GM12878 (cell line): ENCODE results near the gene RBM15B. TPM values are rescaled to one million over a fixed set of nuclear protein-coding genes. Genes with fewer than 3 reads are reported as not detected.

ENCODE experiments used
- ATAC-seq: fragments of 200-7000 bp; cut with Tn5 transposase; 3 replicates; pipeline ENCODE4 v1.9.1; 2020; ENCODE audit warnings: mild to moderate bottlenecking, moderate library complexity
- BruUV-seq: library from RNA; stranded (reverse); fragments of 400-500 nt; replicated peaks from 2 replicates; lab custom pipeline; 2021; lab: Mats Ljungman, UMichigan
- CTCF ChIA-PET: fragments of 300-600 bp; sonication (Branson Sonifier 250); formaldehyde crosslinking; extraction: SDS; loops from one replicate; lab custom pipeline; 2021; ENCODE audit warnings: inconsistent platforms; lab: Yijun Ruan, JAX
- POLR2A ChIA-PET: fragments of 350-600 bp; formaldehyde crosslinking; extraction: SDS; loops from one replicate; lab custom pipeline; 2021; ENCODE audit warnings: inconsistent platforms; lab: Charles Lee
- RAD21 ChIA-PET: fragments of 300-600 bp; sonication (Branson Sonifier 250); formaldehyde crosslinking; loops from one replicate; lab custom pipeline; 2023; ENCODE audit warnings: antibody characterized with exemption; ENCODE audit not compliant: unreplicated experiment; lab: Charles Lee
- SMC1A ChIA-PET: fragments of 300-600 bp; sonication (Branson Sonifier 250); formaldehyde crosslinking; loops from one replicate; lab custom pipeline; 2023; ENCODE audit not compliant: unreplicated experiment, uncharacterized antibody; lab: Charles Lee
- DNase-seq: peaks from one replicate; pipeline ENCODE4 v3.0.0-alpha.2; 2011; ENCODE audit warnings: low read depth, low spot score
- FAIRE-seq: peaks from 3 replicates; lab custom pipeline; 2011; peaks lifted over from hg19 to GRCh38; lab: Jason Lieb, UNC
- H2AFZ ChIP-seq: 2 replicates; pipeline ENCODE4 v1.6.0; 2011; ENCODE audit warnings: low read depth, low read length, control low read depth; ENCODE audit not compliant: control insufficient read depth
- H3K27ac ChIP-seq: 2 replicates; pipeline ENCODE4 v1.5.1; 2011; ENCODE audit warnings: control low read depth; ENCODE audit not compliant: control insufficient read depth, insufficient read depth
- H3K27me3 ChIP-seq, 2 experiments: replicated peaks in 1 of 2; 2 replicates each; pipeline versions ENCODE4 v1.6.0 to v1.6.1; 2011; ENCODE audit warnings: low read length in 1 of 2; ENCODE audit not compliant: control insufficient read depth in 2 of 2, insufficient read depth in 2 of 2
- H3K36me3 ChIP-seq, 2 experiments: 2 replicates each; pipeline ENCODE4 v1.5.1; 2011; ENCODE audit warnings: low read length in 1 of 2; ENCODE audit not compliant: control insufficient read depth in 2 of 2, insufficient read depth in 2 of 2
- H3K4me1 ChIP-seq: 2 replicates; pipeline ENCODE4 v1.6.1; 2011; ENCODE audit warnings: mild to moderate bottlenecking, low read length, moderate library complexity, mixed read lengths; ENCODE audit not compliant: control insufficient read depth, insufficient read depth
- H3K4me2 ChIP-seq: 2 replicates; pipeline ENCODE4 v1.6.0; 2011; ENCODE audit warnings: control low read depth; ENCODE audit not compliant: control insufficient read depth, insufficient read depth
- H3K4me3 ChIP-seq: fragments of 200-600 bp; sonication (generic); 2 replicates; pipeline ENCODE4 v1.5.1; 2016
- H3K79me2 ChIP-seq: 2 replicates; pipeline ENCODE4 v1.6.0; 2011; ENCODE audit warnings: low read length; ENCODE audit not compliant: control insufficient read depth, insufficient read depth
- H3K9ac ChIP-seq: 2 replicates; pipeline ENCODE4 v1.8.0; 2011; ENCODE audit warnings: low read length, control low read depth, mixed read lengths; ENCODE audit not compliant: control insufficient read depth, insufficient read depth
- H3K9me3 ChIP-seq: replicated peaks from 3 replicates; pipeline ENCODE4 v1.5.1; 2011; ENCODE audit warnings: mild to moderate bottlenecking, low read length; ENCODE audit not compliant: control insufficient read depth, insufficient read depth
- H4K20me1 ChIP-seq: 2 replicates; pipeline ENCODE4 v1.6.0; 2011; ENCODE audit not compliant: control insufficient read depth, insufficient read depth
- CHD2 ChIP-seq: IDR thresholded peaks from 2 replicates; pipeline ENCODE4 v1.6.1; 2011; ENCODE audit warnings: low read depth, low read length, improper control_type of control experiment, borderline replicate concordance
- CREB1 ChIP-seq: IDR thresholded peaks from 2 replicates; pipeline ENCODE4 v1.6.1; 2012; ENCODE audit warnings: low read depth, mild to moderate bottlenecking, inconsistent platforms
- CREM ChIP-seq: IDR thresholded peaks from 2 replicates; pipeline ENCODE4 v1.6.1; 2014; ENCODE audit warnings: antibody characterized with exemption, low read depth
- EED ChIP-seq: sonication (generic); IDR thresholded peaks from 2 replicates; pipeline ENCODE4 v1.6.1; 2016; ENCODE audit warnings: antibody characterized with exemption, low read depth
- FOXM1 ChIP-seq: IDR thresholded peaks from 2 replicates; pipeline ENCODE4 v1.6.1; 2012; ENCODE audit warnings: low read depth, mild to moderate bottlenecking, inconsistent platforms, low read length, moderate library complexity
- JUND ChIP-seq: IDR thresholded peaks from 2 replicates; pipeline ENCODE4 v1.6.1; 2012; ENCODE audit warnings: low read depth, mild to moderate bottlenecking, low read length, improper control_type of control experiment, moderate library complexity
- NR2C1 ChIP-seq: fragments of 450-650 bp; IDR thresholded peaks from 2 replicates; pipeline ENCODE4 v1.6.1; 2017; ENCODE audit warnings: antibody characterized with exemption, mild to moderate bottlenecking, moderate library complexity
- PAX8 ChIP-seq: fragments of 450-650 bp; IDR thresholded peaks from 2 replicates; pipeline ENCODE4 v1.6.1; 2017; ENCODE audit warnings: mild to moderate bottlenecking, moderate library complexity
- WRNIP1 ChIP-seq: IDR thresholded peaks from 2 replicates; pipeline ENCODE4 v1.6.1; 2011; ENCODE audit warnings: low read depth, low read length, improper control_type of control experiment, borderline replicate concordance
- WGBS: methylation state at CpG from one replicate; pipeline ENCODE4 v1.1.6; 2016; ENCODE audit warnings: low lambda C conversion rate; ENCODE audit not compliant: insufficient replicate concordance, insufficient coverage; ENCODE audit errors: missing lambda C conversion rate; 5-methylcytosine and 5-hydroxymethylcytosine counted together
- in situ Hi-C: fragments of 300-500 bp; cut with MboI; formaldehyde crosslinking; loops from 9 replicates; pipeline ENCODE4 v1.14.3; 2018; ENCODE audit warnings: mixed read lengths
- intact Hi-C: fragments of 100-400 bp; cut with micrococcal nuclease; formaldehyde crosslinking; loops from one replicate; pipeline ENCODE4 v1.14.2; 2022; ENCODE audit not compliant: unreplicated experiment
- polyA plus RNA-seq, 11 experiments: library from polyadenylated mRNA; depleted of rRNA in 4 of 11; unstranded in 6 of 11; stranded (reverse) in 5 of 11; fragments of >200 nt; fragmentation: Nextera tagmentation in 4 of 11; fragmentation: Illumina TruSeq in 1 of 11; extraction: Ambion mirVana in 4 of 11; extraction: Trizol in 1 of 11; gene quantifications; 1 replicate in 1 of 11; 2 replicates in 10 of 11; pipeline versions ENCODE4 v1.2.1 to v1.2.3, GENCODE V29; 2011 to 2016; ENCODE audit warnings: inconsistent platforms in 2 of 11, missing spikeins in 2 of 11, low read depth in 1 of 11
- total RNA-seq, 4 experiments: library from RNA; depleted of rRNA in 3 of 4; stranded (reverse); fragments of >200 nt in 3 of 4; fragmentation: Illumina TruSeq in 1 of 4; extraction: Trizol in 1 of 4; gene quantifications; 2 replicates each; pipeline versions ENCODE4 v1.2.1 to v1.2.3, GENCODE V29; 2013 to 2021
- TF ChIP-seq, protein P1 (sequence below): fragments of 450-650 bp; IDR thresholded peaks from 2 replicates; pipeline ENCODE4 v1.6.1; 2014; ENCODE audit warnings: mild to moderate bottlenecking
- TF ChIP-seq, protein P2 (sequence below): fragments of 450-650 bp; IDR thresholded peaks from 2 replicates; pipeline ENCODE4 v1.6.1; 2017; ENCODE audit warnings: mild to moderate bottlenecking, low read depth, inconsistent platforms; ENCODE audit not compliant: poor library complexity, severe bottlenecking
- TF ChIP-seq, protein P3 (sequence below): IDR thresholded peaks from 2 replicates; pipeline ENCODE4 v1.6.1; 2011; ENCODE audit warnings: low read depth, low read length, improper control_type of control experiment, borderline replicate concordance
- TF ChIP-seq, protein P4 (sequence below): fragments of 450-650 bp; IDR thresholded peaks from 2 replicates; pipeline ENCODE4 v1.6.1; 2017; ENCODE audit warnings: antibody characterized with exemption, mild to moderate bottlenecking, moderate library complexity

Gene RBM15B
- total and polyA plus RNA-seq, 10 of the 15 experiments (the other 5 are each of a cell fraction or from before 2014, with no cell fraction given) = 2.4 to 34.5 (median 19.1) TPM

DNA sequence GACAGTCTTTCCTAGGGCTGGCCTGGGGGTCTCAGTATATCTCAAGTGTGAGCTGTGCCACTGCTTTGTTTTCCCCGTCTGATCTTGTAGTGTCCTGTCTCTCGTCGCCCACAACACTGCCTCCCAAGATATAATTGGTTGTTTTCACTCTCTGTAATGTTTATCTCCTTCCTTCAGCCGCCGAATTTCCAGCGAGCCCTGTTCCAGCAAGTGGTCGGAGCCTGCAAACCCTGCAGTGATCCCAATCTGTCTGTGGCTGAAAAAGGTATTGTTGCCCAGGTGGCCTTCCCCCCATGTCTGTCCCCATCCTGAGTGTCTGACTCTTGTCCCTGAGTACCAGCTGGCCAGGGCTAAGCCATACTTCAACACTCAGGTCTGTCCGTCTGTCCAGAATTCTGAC, 15.5 kb upstream of the RBM15B start (continued):
- TF ChIP-seq, protein P1, sequence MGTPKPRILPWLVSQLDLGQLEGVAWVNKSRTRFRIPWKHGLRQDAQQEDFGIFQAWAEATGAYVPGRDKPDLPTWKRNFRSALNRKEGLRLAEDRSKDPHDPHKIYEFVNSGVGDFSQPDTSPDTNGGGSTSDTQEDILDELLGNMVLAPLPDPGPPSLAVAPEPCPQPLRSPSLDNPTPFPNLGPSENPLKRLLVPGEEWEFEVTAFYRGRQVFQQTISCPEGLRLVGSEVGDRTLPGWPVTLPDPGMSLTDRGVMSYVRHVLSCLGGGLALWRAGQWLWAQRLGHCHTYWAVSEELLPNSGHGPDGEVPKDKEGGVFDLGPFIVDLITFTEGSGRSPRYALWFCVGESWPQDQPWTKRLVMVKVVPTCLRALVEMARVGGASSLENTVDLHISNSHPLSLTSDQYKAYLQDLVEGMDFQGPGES = no peak
- TF ChIP-seq, protein P2, sequence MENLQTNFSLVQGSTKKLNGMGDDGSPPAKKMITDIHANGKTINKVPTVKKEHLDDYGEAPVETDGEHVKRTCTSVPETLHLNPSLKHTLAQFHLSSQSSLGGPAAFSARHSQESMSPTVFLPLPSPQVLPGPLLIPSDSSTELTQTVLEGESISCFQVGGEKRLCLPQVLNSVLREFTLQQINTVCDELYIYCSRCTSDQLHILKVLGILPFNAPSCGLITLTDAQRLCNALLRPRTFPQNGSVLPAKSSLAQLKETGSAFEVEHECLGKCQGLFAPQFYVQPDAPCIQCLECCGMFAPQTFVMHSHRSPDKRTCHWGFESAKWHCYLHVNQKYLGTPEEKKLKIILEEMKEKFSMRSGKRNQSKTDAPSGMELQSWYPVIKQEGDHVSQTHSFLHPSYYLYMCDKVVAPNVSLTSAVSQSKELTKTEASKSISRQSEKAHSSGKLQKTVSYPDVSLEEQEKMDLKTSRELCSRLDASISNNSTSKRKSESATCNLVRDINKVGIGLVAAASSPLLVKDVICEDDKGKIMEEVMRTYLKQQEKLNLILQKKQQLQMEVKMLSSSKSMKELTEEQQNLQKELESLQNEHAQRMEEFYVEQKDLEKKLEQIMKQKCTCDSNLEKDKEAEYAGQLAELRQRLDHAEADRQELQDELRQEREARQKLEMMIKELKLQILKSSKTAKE = no peak
- TF ChIP-seq CHD2 = no peak

DNA sequence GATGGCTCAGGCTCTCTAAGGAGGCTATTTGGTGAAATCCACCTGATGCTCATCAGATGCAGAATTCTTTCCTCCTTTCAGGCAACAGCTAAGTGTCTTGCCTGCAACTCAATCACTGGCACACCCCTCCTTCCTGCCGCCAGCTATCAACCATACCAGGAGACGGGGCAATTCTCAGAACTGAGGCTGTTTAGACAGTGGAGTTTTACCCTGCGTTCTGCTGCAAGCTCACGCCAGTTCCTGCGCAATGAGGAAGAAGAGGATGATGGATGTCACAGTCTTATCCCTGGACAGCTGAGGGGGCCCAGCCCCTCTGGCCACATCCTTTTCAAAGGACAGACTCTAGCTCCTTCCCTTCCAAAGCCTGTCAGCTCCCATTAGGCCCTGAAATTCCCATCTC, 13.0 kb upstream of the RBM15B start:
- intact Hi-C loops (no loop called here), in situ Hi-C loops (loop anchor here (5.0 kb wide), 2 partner anchors 411 to 761 kb away; partner anchors contain the start of gene MAPKAPK3)
- H2AFZ ChIP-seq = no peak overlapping the region
- H3K4me1 ChIP-seq = peaks cover 1% of the 10 kb centered on the region
- ChIA-PET POLR2A (no interaction called here), RAD21 (no interaction called here), SMC1A (interaction anchor here (1.2 to 1.4 kb wide), 2 partner anchors 9 to 762 kb away, joined by 3 to 4 read pairs; no protein-coding TSS in a partner anchor), CTCF (interaction anchor here (2.6 kb wide), 1 partner anchor 11 kb away, joined by 13 read pairs; no protein-coding TSS in a partner anchor)
- no peaks in the 10 kb centered on the region for H3K36me3 ChIP-seq
- no peak for ATAC-seq
- no peak overlapping the region for H3K9ac ChIP-seq
- no peak overlapping the region for H3K4me3 ChIP-seq
- H4K20me1 ChIP-seq = no peaks in the 10 kb centered on the region
- no TSS peak for BruUV-seq
- no peaks in the 10 kb centered on the region for H3K9me3 ChIP-seq
- H3K27me3 ChIP-seq = no peaks in the 10 kb centered on the region; a peak in 1 of 4 replicates
- no peak for FAIRE-seq
- 79% methylated on average over 5 of the region's 5 CpGs for WGBS
- no peak for DNase-seq
- peaks cover under 1% of the 10 kb centered on the region for H3K79me2 ChIP-seq
- H3K27ac ChIP-seq = no peak overlapping the region
- no peak overlapping the region for H3K4me2 ChIP-seq
- TF ChIP-seq PAX8 (no peak), CREM (no peak), NR2C1 (no peak), FOXM1 (no peak), CREB1 (no peak), JUND (no peak), EED (no peak), WRNIP1 (no peak)
- TF ChIP-seq, protein P3, sequence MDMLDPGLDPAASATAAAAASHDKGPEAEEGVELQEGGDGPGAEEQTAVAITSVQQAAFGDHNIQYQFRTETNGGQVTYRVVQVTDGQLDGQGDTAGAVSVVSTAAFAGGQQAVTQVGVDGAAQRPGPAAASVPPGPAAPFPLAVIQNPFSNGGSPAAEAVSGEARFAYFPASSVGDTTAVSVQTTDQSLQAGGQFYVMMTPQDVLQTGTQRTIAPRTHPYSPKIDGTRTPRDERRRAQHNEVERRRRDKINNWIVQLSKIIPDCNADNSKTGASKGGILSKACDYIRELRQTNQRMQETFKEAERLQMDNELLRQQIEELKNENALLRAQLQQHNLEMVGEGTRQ = no peak
- TF ChIP-seq, protein P4, sequence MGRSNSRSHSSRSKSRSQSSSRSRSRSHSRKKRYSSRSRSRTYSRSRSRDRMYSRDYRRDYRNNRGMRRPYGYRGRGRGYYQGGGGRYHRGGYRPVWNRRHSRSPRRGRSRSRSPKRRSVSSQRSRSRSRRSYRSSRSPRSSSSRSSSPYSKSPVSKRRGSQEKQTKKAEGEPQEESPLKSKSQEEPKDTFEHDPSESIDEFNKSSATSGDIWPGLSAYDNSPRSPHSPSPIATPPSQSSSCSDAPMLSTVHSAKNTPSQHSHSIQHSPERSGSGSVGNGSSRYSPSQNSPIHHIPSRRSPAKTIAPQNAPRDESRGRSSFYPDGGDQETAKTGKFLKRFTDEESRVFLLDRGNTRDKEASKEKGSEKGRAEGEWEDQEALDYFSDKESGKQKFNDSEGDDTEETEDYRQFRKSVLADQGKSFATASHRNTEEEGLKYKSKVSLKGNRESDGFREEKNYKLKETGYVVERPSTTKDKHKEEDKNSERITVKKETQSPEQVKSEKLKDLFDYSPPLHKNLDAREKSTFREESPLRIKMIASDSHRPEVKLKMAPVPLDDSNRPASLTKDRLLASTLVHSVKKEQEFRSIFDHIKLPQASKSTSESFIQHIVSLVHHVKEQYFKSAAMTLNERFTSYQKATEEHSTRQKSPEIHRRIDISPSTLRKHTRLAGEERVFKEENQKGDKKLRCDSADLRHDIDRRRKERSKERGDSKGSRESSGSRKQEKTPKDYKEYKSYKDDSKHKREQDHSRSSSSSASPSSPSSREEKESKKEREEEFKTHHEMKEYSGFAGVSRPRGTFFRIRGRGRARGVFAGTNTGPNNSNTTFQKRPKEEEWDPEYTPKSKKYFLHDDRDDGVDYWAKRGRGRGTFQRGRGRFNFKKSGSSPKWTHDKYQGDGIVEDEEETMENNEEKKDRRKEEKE = no peak
